ENCODE results near the gene SORCS2.

The SORCS2 gene

DNA sequence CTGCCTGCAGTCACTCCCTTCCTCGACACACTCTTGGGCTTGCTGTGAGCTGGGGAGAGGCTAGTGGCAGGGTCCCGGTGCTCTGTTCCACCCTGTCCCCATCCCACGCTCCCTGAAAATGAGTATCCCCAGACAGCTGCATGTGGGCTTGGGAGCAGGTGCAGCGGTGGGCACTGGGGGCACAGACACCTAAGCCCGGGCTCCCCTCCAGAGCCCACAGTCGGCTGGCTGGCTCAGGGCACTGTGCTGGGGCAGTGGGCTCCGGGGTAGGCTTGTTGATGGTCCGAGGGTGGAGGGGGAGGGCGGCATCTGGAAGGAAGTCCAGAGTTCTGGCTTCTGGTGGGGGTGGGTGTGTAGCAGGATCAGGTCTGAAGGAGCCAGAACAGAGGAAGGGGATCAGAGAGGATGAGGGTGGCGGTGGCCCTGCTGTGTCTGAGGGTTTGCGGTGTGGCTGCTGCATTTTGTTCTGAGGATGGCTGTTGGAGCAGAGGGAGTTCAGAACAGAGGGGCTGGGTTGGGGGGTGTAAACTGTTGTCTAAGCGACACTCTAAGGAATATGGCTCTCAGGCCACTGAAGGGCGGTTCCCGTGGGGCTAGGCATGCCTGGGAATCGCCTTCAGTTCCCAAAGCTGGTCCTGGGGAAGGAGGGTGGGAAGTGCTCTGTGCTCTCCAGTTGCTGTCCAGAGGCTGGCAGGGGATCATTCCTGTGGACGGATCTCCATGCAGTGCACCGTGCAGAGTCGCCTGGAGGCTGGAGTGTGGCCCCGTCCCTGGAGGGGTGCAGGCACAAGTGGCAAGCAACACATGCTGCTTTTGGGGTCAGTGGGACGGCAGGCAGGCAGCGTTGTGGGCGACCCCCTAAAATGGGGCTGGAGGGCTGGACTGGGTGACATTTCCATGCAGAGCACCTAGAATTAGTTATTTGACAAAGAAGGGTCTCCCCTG lies 114.0 kb downstream of the SORCS2 start:
- no peak for DNase-seq (ENCODE audit: low spot score)

GRCh38 chr4:7306986-7307385 lies 114.6 kb downstream of the SORCS2 start:
- no peak for DNase-seq (ENCODE audit: low spot score)

GRCh38 chr4:7307394-7308099 lies 115.2 kb downstream of the SORCS2 start:
- DNase-seq (ENCODE audit: low spot score): no peak

DNA sequence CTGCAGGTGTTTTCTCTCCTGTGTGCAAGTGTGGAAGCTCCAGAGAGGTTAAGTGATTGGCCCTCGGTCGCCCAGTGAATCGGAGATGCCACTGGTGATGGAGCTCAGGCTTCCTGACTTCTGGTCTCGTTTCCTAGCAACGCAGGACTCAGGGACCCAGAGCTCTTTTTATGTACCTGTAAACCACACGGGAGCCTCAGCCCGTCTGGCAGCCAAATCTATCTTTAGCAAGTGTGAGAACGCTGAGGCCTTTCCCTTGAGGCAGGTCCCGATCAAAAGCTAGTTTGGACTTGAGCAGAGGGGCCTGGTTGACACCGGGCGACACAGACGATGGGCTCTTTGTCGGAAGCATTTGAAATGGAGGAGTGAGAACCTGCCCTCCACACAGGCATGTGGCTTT lies 116.8 kb downstream of the SORCS2 start:
- DNase-seq (ENCODE audit: low spot score): no peak

DNA sequence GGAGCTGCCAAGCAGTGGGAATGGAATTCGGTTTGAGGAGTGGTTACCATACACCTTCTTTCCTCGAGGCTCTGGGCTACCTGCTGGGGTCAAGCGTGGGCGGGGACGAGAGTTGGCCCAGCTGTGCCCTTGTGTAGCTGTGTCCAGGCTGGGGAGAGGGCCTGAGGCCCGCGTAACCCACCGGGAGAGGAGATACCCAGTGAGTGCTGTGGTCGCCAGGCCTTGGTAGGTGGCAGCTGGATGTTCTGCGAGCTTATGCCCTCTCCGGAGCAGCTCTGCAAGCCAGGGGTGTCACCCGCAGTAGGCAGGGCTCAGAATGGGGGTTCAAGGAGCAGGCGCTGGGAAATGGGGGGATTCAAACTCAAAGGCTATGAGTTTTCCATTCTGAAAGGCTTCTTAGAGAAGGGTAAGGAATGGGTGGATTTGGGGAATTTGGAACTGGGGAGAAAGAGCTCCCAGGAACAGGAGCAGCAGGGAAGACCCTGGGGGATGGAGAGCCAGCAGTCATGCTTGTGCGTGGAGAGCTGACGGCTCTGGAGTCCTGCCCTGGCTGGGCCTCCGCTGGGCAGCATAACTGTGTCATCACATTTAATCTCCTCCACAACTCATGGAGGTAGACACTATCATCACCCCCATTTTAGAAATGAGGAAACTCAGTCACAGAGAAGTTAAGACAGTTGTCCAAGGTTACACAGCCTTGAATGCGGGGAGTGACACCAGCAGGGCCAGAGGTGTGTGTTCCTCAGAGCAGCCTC lies 117.5 kb downstream of the SORCS2 start:
- no peak for DNase-seq (ENCODE audit: low spot score)

DNA sequence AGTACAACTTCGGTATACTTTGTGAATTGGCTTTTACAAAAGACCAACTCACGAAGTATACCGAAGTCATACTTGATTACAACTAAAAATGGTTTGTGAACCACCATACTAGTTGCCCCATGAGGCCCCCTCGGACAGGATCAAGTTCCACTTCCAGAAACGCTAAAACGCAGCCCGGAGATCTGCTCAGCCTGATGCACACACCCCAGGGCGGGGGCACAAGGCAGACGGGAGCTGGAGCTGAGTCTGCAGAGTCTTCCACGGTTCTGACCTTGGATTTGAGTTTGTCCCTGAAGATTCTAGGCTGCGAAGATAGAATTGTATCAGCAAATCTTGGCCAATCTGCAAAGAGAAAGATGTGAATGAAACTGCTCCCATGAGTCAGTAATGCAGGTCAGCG lies 118.1 kb downstream of the SORCS2 start:
- DNase-seq (ENCODE audit: low spot score): no peak

- DNase-seq (ENCODE audit: low spot score): no peak
Measured at GRCh38 chr4:7311205-7311604, 118.9 kb downstream of the SORCS2 start.

- no peak for DNase-seq (ENCODE audit: low spot score)
Measured at GRCh38 chr4:7312691-7313090, 120.4 kb downstream of the SORCS2 start.

- DNase-seq (ENCODE audit: low spot score): peak; percentile 51
Measured at GRCh38 chr4:7313347-7313811, 121.0 kb downstream of the SORCS2 start.

DNA sequence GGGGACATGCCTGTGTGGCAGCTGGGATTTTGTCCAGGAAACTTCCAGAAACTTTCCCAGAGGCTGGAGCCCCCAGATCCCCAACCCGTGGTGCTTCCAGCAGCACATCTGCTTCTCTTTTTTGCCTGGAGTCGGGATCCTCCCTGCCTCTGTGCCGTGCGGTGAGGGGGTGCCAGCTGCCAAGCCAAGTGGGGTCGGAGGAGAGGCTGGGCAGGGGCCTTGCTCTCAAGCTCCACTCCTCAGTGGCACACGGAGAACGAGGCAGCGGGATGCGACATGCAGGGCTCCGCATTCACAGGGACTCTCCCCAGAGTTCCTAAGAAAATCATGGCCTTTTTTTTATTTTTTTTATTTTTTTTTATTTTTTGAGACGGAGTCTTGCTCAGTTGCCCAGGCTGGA lies 121.7 kb downstream of the SORCS2 start:
- no peak for DNase-seq (ENCODE audit: low spot score)

DNA sequence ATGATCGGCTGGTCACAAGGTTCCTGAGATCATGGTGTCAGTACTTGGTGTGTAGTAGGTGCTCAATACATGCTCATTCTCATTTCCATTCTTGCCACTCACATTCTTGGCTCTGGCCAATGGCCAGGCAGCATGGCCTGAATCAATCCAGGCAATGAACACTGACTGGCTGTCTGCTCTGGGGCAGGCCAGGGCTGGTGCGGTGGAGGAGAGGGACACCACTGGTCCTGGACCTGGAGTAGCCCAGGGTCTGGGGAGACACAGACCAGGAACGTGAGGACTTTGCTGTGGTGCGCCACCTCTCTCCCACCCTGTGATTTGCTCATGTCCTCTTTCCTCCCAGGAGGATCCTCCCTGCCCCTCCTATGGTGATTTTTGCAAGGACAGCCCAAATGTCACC lies 122.9 kb downstream of the SORCS2 start:
- no peak for DNase-seq (ENCODE audit: low spot score)

GRCh38 chr4:7315935-7316334 lies 123.6 kb downstream of the SORCS2 start:
- DNase-seq (ENCODE audit: low spot score): no peak

- DNase-seq (ENCODE audit: low spot score): no peak
Measured at GRCh38 chr4:7319024-7319423, 126.7 kb downstream of the SORCS2 start.

DNA sequence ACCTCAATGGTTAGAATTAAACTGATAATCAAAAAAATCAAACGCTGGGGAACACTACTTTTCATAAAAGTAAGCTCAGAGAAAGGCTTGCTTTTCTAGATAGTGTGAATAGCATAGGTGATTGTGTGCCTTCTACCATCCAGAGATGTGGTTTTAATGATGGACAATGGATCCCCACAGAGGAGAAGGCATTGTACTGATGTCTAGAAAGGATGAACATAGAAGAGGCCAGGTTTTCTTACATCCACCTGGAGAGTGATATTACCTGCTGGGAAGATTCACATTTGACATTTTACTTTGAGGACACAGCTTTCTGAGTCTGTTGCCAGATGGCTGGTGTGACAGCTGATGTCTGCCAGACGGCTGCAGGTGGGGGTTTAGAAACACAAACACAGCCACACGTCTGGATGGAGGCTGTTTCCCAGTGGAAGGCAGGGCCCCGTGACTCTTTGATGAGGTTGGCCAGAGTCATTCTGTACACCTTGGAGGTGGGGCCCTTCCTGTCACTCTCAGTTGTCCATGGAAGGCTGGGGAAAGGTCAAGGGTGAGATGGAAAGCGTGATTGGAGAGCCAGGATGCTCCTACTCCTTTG lies 128.0 kb downstream of the SORCS2 start:
- no peak for DNase-seq (ENCODE audit: low spot score)

GRCh38 chr4:7322166-7322991 lies 130.0 kb downstream of the SORCS2 start:
- DNase-seq (ENCODE audit: low spot score): no peak

- no peak for DNase-seq (ENCODE audit: low spot score)
Measured at GRCh38 chr4:7323461-7323871, 131.1 kb downstream of the SORCS2 start.

DNA sequence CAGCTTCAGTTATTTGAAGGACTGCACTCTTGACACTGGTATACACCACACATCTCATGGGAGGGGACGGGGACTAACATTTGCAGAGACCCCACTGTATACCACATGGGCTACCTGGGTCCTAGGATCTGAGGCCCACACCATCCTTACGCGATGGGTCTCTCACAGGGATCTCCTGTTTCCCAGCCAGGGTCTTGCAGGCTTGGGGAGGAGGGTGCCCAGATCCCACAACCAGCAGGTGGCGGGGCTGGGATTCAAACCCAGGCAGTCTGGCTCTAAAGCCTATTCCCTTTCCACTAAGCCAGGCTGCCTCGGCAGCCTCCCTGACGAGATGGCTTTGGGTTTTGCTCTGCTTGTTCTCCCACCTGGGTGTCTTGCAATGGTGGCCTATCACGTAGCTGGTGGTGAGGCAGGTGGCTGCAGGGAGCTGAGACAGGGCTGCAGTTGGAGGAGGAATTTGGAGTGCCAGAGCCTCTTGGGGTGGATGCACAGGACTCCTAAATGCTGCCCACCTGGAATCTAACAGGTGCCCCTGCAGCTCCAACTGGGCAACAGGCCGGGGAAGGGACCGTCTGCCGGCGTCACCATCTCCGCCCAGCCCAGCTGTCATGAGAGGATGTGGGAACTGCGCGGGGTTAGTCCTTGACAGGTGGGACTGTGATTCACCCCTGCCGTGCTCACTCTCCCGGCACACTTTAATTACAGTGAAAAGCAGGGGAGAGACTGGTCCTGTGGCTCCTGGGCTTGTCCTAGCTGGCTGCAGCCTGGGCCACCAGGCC lies 131.7 kb downstream of the SORCS2 start:
- peak; percentile 52 for DNase-seq (ENCODE audit: low spot score)

DNA sequence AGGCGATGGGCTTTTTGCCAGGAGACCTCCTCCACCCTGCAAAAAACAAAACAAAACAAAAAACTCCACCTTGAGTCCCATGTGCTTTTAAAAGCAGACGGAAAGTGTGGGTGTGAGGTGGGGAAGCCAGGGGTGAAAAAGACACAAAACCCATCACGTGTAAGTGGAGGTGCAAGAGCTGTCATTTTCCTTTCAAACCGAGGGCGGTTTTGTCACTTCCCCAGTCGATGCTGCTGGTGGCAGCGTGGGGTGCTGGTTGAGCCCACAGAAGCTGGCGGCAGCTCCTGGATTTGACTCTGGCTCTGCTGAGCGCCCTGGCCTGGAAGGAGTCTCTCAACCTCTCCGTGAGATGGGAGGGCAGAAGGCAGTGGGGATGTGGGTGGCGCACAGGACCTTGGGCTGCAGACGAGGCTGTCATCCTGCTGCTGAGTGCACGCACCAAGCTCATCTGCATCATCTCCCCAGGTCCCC lies 132.3 kb downstream of the SORCS2 start:
- DNase-seq (ENCODE audit: low spot score): no peak

DNA sequence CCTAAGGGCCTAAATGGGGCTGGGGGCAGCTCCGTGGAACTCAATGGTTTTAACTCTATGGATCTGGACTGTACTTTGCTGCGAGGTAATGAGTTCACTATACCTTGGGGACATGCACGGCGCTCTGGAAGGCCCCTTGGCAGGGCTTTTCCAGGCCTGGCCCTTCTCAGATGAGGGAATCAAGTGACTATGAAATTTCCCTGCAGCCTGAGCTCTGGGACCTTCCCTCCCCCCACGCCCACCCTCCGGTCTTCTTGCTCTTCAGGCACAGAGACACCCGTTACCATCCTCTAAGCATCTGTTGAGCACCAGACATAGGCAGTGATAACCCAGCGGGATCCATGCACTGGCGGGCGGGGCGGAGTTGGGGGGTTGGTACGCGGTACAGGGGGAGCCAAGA lies 133.2 kb downstream of the SORCS2 start:
- DNase-seq (ENCODE audit: low spot score): no peak

GRCh38 chr4:7326306-7326692 lies 134.0 kb downstream of the SORCS2 start:
- DNase-seq (ENCODE audit: low spot score): no peak

Data from kidney tubule cell (primary cell).